ENCODE data around the gene TSC22D2. TPM values are rescaled to one million over a fixed set of nuclear protein-coding genes. Genes with fewer than 3 reads are reported as not detected.

Gene TSC22D2
- total and polyA plus RNA-seq, 2 of the 4 experiments (the other 2 are of a cell fraction) = 12.2 to 20.5 TPM

DNA sequence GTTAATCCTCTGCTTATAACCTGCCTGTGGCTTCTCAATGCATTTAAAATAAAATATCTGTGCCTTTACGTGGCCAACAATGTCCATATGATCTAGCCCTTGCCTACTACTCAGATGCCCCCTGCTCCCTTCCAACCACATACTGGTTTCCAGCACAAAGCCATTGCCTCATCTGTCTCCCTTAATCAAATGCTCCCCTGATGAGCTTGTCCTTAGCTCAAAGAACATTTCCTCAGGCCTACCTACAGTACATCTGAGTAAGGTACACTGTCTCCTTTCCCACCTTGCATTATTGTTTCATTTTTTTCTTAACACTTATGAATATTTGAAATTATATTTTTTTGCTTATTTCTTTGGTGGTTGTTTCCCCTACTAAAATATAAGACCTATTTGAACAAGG lies 5.9 kb upstream of the TSC22D2 start:
- ATAC-seq (ENCODE audit: low read depth) (no peak), DNase-seq (no peak)
- no TSS peak for BruUV-seq (replicated peaks)
- Histone ChIP-seq H3K36me3 (ENCODE audit: control insufficient read depth, insufficient read depth, low read length) (no peaks in the 10 kb centered on the region), H4K91ac (ENCODE audit: insufficient read depth, low read depth, low read length) (no peak overlapping the region), H3K56ac (ENCODE audit: extremely low read depth, insufficient read depth, low read length) (no peak overlapping the region), H3K4me3 (ENCODE audit: insufficient read depth, low read depth, low read length) (no peak overlapping the region), H2BK5ac (ENCODE audit: low read depth, low read length, poor library complexity, severe bottlenecking) (no peak overlapping the region), H3K4me1 (ENCODE audit: control insufficient read depth, insufficient read depth, low read length) (no peaks in the 10 kb centered on the region), H3K27ac (ENCODE audit: insufficient read depth, low read length) (no peak overlapping the region), H2AK5ac (ENCODE audit: low read depth, low read length) (no peak overlapping the region), H2BK120ac (ENCODE audit: low read depth, low read length) (no peak overlapping the region), H3K4me2 (ENCODE audit: low read depth, low read length) (no peak overlapping the region), H3K23ac (ENCODE audit: low read depth, low read length) (no peak overlapping the region), H4K8ac (ENCODE audit: low read depth in 2 of 2, low read length in 2 of 2) (no peak overlapping the region), H2BK15ac (ENCODE audit: low read depth, low read length) (no peak overlapping the region), H3K18ac (ENCODE audit: low read depth, low read length) (no peak overlapping the region; the same call in 1 of the 2 replicates), H3K9me3 (ENCODE audit: control insufficient read depth, insufficient read depth, low read length) (no peaks in the 10 kb centered on the region), H3K9me1 (ENCODE audit: insufficient read depth, low read length) (peaks cover 3% of the 10 kb centered on the region; the same call in 1 of the 2 replicates), H3K4ac (ENCODE audit: low read depth, low read length) (no peak overlapping the region), H3K79me1 (ENCODE audit: low read depth in 1 of 2, low read length in 2 of 2) (peaks cover 6 to 7% of the 10 kb centered on the region in 2 experiments; a peak in 3 of 4 replicates), H2BK20ac (ENCODE audit: low read depth, low read length) (no peak overlapping the region; the same call in 1 of the 2 replicates), H2AFZ (replicated peaks; ENCODE audit: low read length, poor library complexity) (no peak overlapping the region), H3K27me3 (ENCODE audit: control insufficient read depth, insufficient read depth, low read length) (no peaks in the 10 kb centered on the region), H3K14ac (replicated peaks; ENCODE audit: low read depth, low read length) (no peak overlapping the region), H4K20me1 (ENCODE audit: insufficient read depth, low read length) (no peaks in the 10 kb centered on the region), H2AK9ac (replicated peaks; ENCODE audit: low read depth, low read length, poor library complexity) (no peak overlapping the region), H4K5ac (ENCODE audit: low read depth, low read length) (no peak overlapping the region), H3K9ac (ENCODE audit: low read depth, low read length) (no peak overlapping the region)
- ChIA-PET CTCF (no interaction called here), POLR2A (ENCODE audit: unreplicated experiment) (no interaction called here)
- dilution Hi-C loops (cut with HindIII; ENCODE audit: low sequenced_read_pairs, unreplicated experiment) (no loop called here), intact Hi-C loops (cut with micrococcal nuclease) (no loop called here), in situ Hi-C loops (cut with MboI; ENCODE audit: low sequenced_read_pairs) (no loop called here)
- no CpG with 5 or more reads among the region's 1 CpG for WGBS, 2 experiments (ENCODE audit: extremely low coverage in 2 of 2, insufficient read length in 1 of 2)
- no peak for TF ChIP-seq MXI1 (IDR thresholded peaks at IDR 0.05; ENCODE audit: borderline replicate concordance, low read depth, low read length)
- TF ChIP-seq, protein P1, sequence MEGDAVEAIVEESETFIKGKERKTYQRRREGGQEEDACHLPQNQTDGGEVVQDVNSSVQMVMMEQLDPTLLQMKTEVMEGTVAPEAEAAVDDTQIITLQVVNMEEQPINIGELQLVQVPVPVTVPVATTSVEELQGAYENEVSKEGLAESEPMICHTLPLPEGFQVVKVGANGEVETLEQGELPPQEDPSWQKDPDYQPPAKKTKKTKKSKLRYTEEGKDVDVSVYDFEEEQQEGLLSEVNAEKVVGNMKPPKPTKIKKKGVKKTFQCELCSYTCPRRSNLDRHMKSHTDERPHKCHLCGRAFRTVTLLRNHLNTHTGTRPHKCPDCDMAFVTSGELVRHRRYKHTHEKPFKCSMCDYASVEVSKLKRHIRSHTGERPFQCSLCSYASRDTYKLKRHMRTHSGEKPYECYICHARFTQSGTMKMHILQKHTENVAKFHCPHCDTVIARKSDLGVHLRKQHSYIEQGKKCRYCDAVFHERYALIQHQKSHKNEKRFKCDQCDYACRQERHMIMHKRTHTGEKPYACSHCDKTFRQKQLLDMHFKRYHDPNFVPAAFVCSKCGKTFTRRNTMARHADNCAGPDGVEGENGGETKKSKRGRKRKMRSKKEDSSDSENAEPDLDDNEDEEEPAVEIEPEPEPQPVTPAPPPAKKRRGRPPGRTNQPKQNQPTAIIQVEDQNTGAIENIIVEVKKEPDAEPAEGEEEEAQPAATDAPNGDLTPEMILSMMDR (conservative IDR thresholded peaks at IDR 0.05; ENCODE audit: low read depth, low read length) = no peak
- no peak for TF ChIP-seq MAFK (IDR thresholded peaks at IDR 0.05; ENCODE audit: low read depth, low read length)
- no peak for TF ChIP-seq RCOR1 (IDR thresholded peaks at IDR 0.05; ENCODE audit: insufficient replicate concordance, low read length)
- no peak for TF ChIP-seq USF2 (IDR thresholded peaks at IDR 0.05; ENCODE audit: low read depth, low read length)
- TF ChIP-seq ELK1 (IDR thresholded peaks at IDR 0.05; ENCODE audit: borderline replicate concordance, low read depth, low read length) = no peak
- TF ChIP-seq CHD1 (IDR thresholded peaks at IDR 0.05; ENCODE audit: low read depth, low read length) = no peak
- TF ChIP-seq FOS (IDR thresholded peaks at IDR 0.05; ENCODE audit: low read depth, low read length) = no peak
- no peak for TF ChIP-seq CEBPB (IDR thresholded peaks at IDR 0.05; ENCODE audit: low read depth, low read length)
- no peak for TF ChIP-seq NFE2L2 (IDR thresholded peaks at IDR 0.05; ENCODE audit: low read depth, low read length)
- no peak for TF ChIP-seq RAD21 (IDR thresholded peaks at IDR 0.05; ENCODE audit: low read length)
- TF ChIP-seq SMC3 (IDR thresholded peaks at IDR 0.05; ENCODE audit: low read depth, low read length) = no peak
- no peak for TF ChIP-seq BHLHE40 (IDR thresholded peaks at IDR 0.05; ENCODE audit: low read depth, low read length)
- no peak for TF ChIP-seq MAZ (IDR thresholded peaks at IDR 0.05; ENCODE audit: borderline replicate concordance, low read depth, low read length)
- TF ChIP-seq RFX5 (IDR thresholded peaks at IDR 0.05; ENCODE audit: low read depth, low read length) = no peak
- no peak for TF ChIP-seq POLR2A (IDR thresholded peaks at IDR 0.05; ENCODE audit: low read depth, low read length)
